Stomach (tissue), 9 donors: ENCODE data around the gene NCAM1. TPM values are rescaled to one million over a fixed set of nuclear protein-coding genes. Genes with fewer than 3 reads are reported as not detected.
A peak's percentile ranks its signal among the peaks of the same experiment; 100 is the strongest.

Source experiments
- DNase-seq, 2 donors: peaks; one replicate each; pipeline versions ENCODE4 v3.0.0 to v3.0.0-alpha.2; 2013 to 2019
- H3K27ac ChIP-seq, 5 donors: fragments of 200-600 bp in 4 of 5; sonication (generic) in 4 of 5; one replicate each; pipeline ENCODE4 v1.5.1; 2013 to 2019; ENCODE audit warnings: mild to moderate bottlenecking in 1 of 5, moderate library complexity in 1 of 5
- H3K27me3 ChIP-seq, 3 donors: fragments of 200-600 bp; sonication (generic); one replicate each; pipeline ENCODE4 v1.5.1; 2017 to 2019; ENCODE audit warnings: mixed run types in 1 of 3
- H3K36me3 ChIP-seq, 4 donors: fragments of 200-600 bp; sonication (generic); 1 replicate in 3 of 4; 2 replicates in 1 of 4; pipeline ENCODE4 v1.5.1; 2016 to 2019
- H3K4me1 ChIP-seq, 4 donors: fragments of 200-600 bp; sonication (generic); one replicate each; pipeline ENCODE4 v1.5.1; 2016 to 2019
- H3K4me3 ChIP-seq, 4 donors: fragments of 200-600 bp; sonication (generic) in 3 of 4; one replicate each; pipeline ENCODE4 v1.5.1; 2016 to 2019; ENCODE audit warnings: mild to moderate bottlenecking in 1 of 4
- H3K9me3 ChIP-seq, 4 donors: fragments of 200-600 bp; sonication (generic); one replicate each; pipeline ENCODE4 v1.5.1; 2016 to 2019
- EP300 ChIP-seq: sonication (generic); formaldehyde crosslinking; IDR thresholded peaks from one replicate; pipeline ENCODE4 v1.6.1; 2017; ENCODE audit warnings: antibody characterized with exemption
- POLR2A ChIP-seq, 4 donors: fragments of 450-650 bp; IDR thresholded peaks; one replicate each; pipeline ENCODE4 v1.6.1; 2016; ENCODE audit warnings: antibody characterized with exemption in 4 of 4, control low read depth in 2 of 4, mild to moderate bottlenecking in 1 of 4, moderate library complexity in 1 of 4
- POLR2AphosphoS5 ChIP-seq, 3 donors: sonication (generic); formaldehyde crosslinking; IDR thresholded peaks; one replicate each; pipeline ENCODE4 v1.6.1; 2016; ENCODE audit warnings: antibody characterized with exemption in 3 of 3
- WGBS, 5 donors: extraction: QIAGEN DNeasy Blood & Tissue Kit in 3 of 5; methylation state at CpG; one replicate each; pipeline versions ENCODE4 v1.1.5 to v1.1.7; 2013 to 2018; 5-methylcytosine and 5-hydroxymethylcytosine counted together
- intact Hi-C: fragments of 100-400 bp; cut with DNase I; formaldehyde crosslinking; loops from one replicate; pipeline ENCODE4 v1.15.1; 2023; ENCODE audit warnings: low total_unique reads
- polyA plus RNA-seq, 3 donors: library from polyadenylated mRNA; stranded (reverse); fragments of 200-250 nt; gene quantifications; one replicate each; pipeline ENCODE4 v1.2.3, GENCODE V29; 2013
- total RNA-seq, 5 donors: library from RNA; depleted of rRNA; stranded (reverse); fragments of >200 nt; gene quantifications; one replicate each; pipeline versions ENCODE4 v1.1.0 to v1.2.3, GENCODE V29; 2014 to 2016
- TF ChIP-seq, protein P1 (sequence below), 7 experiments: fragments of 450-650 bp in 4 of 7; fragments of 200-600 bp in 3 of 7; sonication (generic) in 3 of 7; IDR thresholded peaks; one replicate each; pipeline ENCODE4 v1.5.1; 2016 to 2019; ENCODE audit warnings: antibody characterized with exemption in 7 of 7, control low read depth in 2 of 7, mild to moderate bottlenecking in 1 of 7
- donor health status: healthy with polysubstance abuse.
- donor health status: Bipolar disorder and iron deficiency.
- donor health status: healthy.

NCAM1 gene
- total and polyA plus RNA-seq, 8 donors, result 5.7 to 84.8 (median 28.9) TPM

DNA sequence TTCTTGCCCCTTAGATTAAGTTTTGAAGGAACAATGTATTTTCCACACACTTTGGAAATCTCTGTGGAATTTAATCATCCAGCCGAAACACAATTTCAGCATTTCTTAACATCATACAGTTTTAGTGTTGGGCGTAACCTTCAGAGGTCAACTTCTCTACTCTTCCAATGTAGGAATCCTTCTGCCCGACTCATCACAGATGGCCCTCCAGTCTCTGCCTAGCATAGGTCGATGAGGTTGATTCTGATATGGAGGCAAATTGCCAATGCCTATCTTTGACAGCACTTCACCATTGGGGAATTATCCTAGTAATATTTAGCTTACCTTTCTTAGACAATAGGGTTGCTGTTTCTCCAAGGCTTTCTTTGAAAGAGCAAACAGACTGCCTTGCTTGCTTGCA is 177.5 kb downstream of the NCAM1 start:
- DNase-seq, result no peak
- H3K9me3 ChIP-seq, result no peaks in the 10 kb centered on the region
- peaks cover 0 to 8% (median 0%) of the 10 kb centered on the region in 4 donors for H3K4me1 ChIP-seq
- no peak overlapping the region for H3K4me3 ChIP-seq
- intact Hi-C loops, result no loop called here
- TF ChIP-seq, protein P1, sequence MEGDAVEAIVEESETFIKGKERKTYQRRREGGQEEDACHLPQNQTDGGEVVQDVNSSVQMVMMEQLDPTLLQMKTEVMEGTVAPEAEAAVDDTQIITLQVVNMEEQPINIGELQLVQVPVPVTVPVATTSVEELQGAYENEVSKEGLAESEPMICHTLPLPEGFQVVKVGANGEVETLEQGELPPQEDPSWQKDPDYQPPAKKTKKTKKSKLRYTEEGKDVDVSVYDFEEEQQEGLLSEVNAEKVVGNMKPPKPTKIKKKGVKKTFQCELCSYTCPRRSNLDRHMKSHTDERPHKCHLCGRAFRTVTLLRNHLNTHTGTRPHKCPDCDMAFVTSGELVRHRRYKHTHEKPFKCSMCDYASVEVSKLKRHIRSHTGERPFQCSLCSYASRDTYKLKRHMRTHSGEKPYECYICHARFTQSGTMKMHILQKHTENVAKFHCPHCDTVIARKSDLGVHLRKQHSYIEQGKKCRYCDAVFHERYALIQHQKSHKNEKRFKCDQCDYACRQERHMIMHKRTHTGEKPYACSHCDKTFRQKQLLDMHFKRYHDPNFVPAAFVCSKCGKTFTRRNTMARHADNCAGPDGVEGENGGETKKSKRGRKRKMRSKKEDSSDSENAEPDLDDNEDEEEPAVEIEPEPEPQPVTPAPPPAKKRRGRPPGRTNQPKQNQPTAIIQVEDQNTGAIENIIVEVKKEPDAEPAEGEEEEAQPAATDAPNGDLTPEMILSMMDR (IDR thresholded peaks at IDR 0.05), result no peak
- TF ChIP-seq EP300 (no peak), POLR2AphosphoS5 (IDR thresholded peaks at IDR 0.05) (no peak), POLR2A (IDR thresholded peaks at IDR 0.05) (no peak)
- no peaks in the 10 kb centered on the region for H3K36me3 ChIP-seq
- no peak overlapping the region for H3K27ac ChIP-seq
- WGBS, 5 donors, result 42 to 68% (median 44%) methylated on average over 4 of the region's 4 CpGs
- H3K27me3 ChIP-seq, result no peaks in the 10 kb centered on the region

DNA sequence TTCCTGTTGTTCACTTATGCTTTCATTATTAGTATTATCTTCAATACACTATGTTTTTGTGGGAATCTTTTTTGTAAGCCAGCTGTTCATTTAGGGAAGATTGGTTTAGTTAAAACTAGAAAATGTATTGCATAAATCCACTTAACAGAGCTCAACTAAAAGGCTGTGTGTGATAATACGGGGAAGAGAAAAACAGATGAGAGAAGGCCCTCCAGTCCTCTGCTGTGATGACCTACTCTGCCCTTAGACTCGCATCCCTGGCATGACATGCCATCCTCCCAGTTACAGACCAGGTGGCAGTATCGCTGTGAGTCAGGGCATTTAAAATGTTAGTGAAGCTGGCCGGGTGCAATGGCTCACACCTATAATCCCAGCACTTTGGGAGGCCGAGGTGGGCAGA is 179.8 kb downstream of the NCAM1 start:
- intact Hi-C loops, result no loop called here
- H3K36me3 ChIP-seq, result no peaks in the 10 kb centered on the region
- no peak overlapping the region for H3K27ac ChIP-seq
- no peak for DNase-seq
- TF ChIP-seq, protein P1 (IDR thresholded peaks at IDR 0.05), result no peak
- no peak overlapping the region for H3K4me3 ChIP-seq
- WGBS, 5 donors, result 83 to 93% (median 91%) methylated on average over 5 of the region's 5 CpGs
- no peaks in the 10 kb centered on the region for H3K9me3 ChIP-seq
- H3K4me1 ChIP-seq, result peaks cover 0 to 3% (median 0%) of the 10 kb centered on the region in 4 donors
- no peaks in the 10 kb centered on the region for H3K27me3 ChIP-seq

DNA sequence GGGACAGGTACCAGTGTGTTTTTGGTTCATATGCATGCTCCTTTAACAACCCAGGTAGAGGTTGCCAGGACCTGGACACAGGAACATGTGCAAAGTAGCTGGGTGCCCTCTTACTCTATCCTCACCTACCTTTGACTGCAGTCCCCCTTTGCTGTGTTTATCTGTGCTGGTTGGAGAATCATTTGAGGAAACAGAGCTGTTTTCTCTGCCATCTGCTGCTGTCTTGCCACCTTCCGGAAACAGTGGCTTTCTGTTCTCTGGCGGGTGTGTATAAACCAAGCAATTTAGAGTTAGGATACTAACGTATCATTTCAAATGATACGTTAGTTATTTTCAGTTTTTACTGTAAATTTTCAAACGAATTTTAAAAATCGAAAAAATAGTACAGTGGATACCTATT is 181.3 kb downstream of the NCAM1 start:
- intact Hi-C loops, result no loop called here
- Histone ChIP-seq H3K27me3 (no peaks in the 10 kb centered on the region), H3K27ac (no peak overlapping the region), H3K36me3 (no peaks in the 10 kb centered on the region), H3K4me1 (peaks cover 0 to 3% (median 0%) of the 10 kb centered on the region in 4 donors), H3K4me3 (no peak overlapping the region), H3K9me3 (no peaks in the 10 kb centered on the region)
- TF ChIP-seq, protein P1 (IDR thresholded peaks at IDR 0.05), result no peak
- TF ChIP-seq POLR2AphosphoS5 (IDR thresholded peaks at IDR 0.05), result no peak
- TF ChIP-seq POLR2A (IDR thresholded peaks at IDR 0.05), result no peak
- no peak for TF ChIP-seq EP300
- WGBS, 5 donors, result 80 to 87% (median 84%) methylated on average over 6 of the region's 6 CpGs
- no peak for DNase-seq

DNA sequence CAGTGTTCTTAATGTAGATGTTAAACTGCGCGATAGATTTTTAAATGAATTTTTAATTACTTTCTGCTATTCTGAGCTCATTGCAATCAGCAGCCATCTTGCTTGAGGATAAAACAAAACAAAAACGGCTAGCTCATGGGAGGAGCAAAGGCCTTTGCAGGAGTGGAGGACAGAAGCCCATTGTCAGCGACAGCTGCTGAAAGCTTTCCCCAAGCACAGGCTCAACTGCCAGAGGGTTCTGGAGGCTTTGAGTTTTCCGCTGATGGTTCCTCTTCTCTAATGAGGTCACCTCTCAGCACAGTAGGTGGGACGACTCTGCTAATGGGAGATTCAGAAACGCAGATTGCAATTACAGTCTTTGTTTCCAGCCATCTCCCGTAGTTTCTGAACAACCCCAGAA is 186.0 kb downstream of the NCAM1 start:
- H3K9me3 ChIP-seq, result no peaks in the 10 kb centered on the region
- H3K27ac ChIP-seq, result no peak overlapping the region
- H3K27me3 ChIP-seq, result no peaks in the 10 kb centered on the region
- no peaks in the 10 kb centered on the region for H3K4me1 ChIP-seq
- DNase-seq, result peak in 1 of 2 donors; percentile 45
- no peak overlapping the region for H3K4me3 ChIP-seq
- 76 to 85% (median 82%) methylated on average over 8 of the region's 8 CpGs for WGBS, 5 donors
- intact Hi-C loops, result no loop called here
- TF ChIP-seq POLR2AphosphoS5 (IDR thresholded peaks at IDR 0.05), result no peak
- no peak for TF ChIP-seq EP300
- TF ChIP-seq, protein P1 (IDR thresholded peaks at IDR 0.05), result no peak
- no peak for TF ChIP-seq POLR2A (IDR thresholded peaks at IDR 0.05)
- no peaks in the 10 kb centered on the region for H3K36me3 ChIP-seq
